Activated CD4-positive, alpha-beta T cell treated with anti-CD3 and anti-CD28 coated beads, Interleukin-10, Interleukin-2, amounts not matched to agents 100 ng/mL and 50 ng/mL, durations not matched to agents 16 hours and 8 hours (primary cell): ENCODE data around the gene ZNF254.
"Not testable (repeated sequence)": the region's sequence is repeated elsewhere in the genome, so short reads cannot be mapped to it uniquely, and the experiment has no call there.

Experiments
- DNase-seq: peaks from one replicate; pipeline ENCODE4 v3.0.0-alpha.2; 2020

The ZNF254 gene

GRCh38 chr19:24073807-24074206 lies 13.2 kb upstream of the ZNF254 start:
- DNase-seq = no peak

GRCh38 chr19:24074720-24075454 lies 12.1 kb upstream of the ZNF254 start:
- DNase-seq = peak; percentile 36

- DNase-seq = not testable (repeated sequence)
These were observed 11.5 kb upstream of the ZNF254 start for GRCh38 chr19:24075530-24075929.

DNA sequence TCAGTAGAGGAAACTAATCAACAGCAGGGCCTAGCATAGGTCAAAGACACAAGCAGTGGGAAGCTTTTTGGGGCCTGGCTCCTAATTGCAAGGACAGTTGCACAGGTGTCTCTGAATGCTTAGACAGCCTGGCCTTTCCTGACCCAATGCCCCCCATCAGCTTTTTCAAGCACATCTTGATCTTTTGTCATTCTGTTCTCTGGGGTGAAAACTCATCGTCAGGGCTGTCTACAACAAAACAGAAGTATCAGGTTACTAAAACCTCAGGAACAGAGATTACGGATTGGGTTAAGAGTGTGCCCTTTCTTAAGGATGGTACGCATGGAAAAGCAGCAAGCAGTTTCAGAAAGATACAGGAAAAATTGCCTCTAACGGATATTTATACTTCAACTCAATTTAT lies 8.3 kb upstream of the ZNF254 start:
- DNase-seq = no peak

- DNase-seq = no peak
These were observed 5.9 kb upstream of the ZNF254 start for GRCh38 chr19:24081056-24081455.

DNA sequence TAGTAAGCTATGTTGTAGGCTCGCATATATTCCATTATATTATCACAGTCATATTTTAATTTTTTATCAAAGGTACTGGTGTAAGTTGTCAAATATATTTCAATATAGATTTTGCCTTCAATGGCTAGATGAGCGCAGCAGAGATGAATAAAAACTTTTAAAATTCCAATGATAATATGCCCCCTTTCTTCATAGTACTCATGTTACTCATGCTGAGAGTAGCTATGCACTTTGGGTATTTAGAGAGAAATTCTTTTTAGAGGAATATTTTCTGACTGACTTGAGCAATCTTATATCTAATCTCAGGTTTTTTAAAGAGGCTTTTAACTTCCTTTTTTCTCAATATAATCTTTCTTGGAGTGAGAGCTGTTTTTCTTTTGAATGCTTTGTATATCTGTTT lies 11.4 kb downstream of the ZNF254 start:
- DNase-seq = no peak

DNA sequence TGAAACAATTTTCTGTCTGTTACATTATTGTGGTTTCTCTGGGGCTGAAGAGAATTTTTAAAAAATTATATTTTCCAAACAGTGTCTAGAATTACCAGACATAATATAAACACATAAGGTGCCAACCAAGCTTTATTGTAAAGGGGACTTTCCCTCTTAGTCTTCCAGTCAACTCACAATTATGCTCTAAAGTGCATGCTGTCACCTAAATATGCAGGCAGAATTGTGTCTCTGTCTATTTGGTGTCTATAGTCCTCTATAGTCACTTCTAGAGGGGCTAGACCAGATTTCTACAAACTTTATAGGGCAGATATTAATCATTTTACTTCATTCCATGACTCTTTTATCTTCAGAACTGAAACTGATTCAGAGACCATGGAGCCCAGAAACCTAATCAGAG lies 12.8 kb downstream of the ZNF254 start:
- DNase-seq = no peak

GRCh38 chr19:24100597-24100996 lies 13.6 kb downstream of the ZNF254 start:
- not testable (repeated sequence) for DNase-seq

DNA sequence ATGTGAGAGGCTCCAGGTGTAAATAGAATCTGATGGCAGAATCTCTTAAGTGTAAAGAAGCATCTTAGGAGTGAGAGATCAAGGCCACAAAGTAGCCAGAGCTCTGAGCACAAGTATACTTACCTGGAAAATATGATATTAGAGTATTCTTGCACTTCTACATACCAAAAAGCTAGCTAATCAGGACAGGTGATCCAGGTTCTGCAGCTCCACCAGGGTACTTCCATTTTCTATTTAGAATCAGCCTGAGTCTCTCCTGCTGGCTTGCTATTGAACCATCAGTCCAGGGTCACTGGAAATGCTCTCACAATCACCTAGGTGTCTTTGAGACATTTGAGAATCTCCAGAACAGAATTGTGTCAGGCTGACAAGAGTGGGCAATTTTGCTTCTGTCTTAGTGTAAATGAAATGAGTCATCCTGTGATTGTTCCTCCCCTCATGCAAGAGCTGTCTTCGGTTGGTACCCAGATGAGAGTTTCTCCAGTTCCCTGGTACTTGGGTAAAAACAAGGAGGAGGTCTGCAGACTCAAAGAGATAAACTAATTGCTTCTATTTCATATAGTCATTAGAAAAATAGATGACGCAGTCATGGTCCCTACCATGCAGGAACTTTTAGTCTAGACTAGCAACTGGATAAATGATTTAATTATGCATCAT lies 14.6 kb downstream of the ZNF254 start:
- peak; percentile 7 for DNase-seq

DNA sequence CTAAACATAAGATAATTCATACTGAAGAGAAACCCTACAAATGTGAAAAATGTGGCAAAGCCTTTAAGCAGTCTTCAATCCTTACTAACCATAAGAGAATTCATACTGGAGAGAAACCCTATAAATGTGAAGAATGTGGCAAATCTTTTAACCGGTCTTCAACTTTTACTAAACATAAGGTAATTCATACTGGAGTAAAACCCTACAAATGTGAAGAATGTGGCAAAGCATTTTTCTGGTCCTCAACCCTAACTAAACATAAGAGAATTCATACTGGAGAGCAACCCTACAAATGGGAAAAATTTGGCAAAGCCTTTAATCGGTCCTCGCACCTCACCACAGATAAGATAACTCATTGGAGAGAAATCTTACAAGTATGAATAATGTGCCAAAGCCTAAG lies 40.6 kb downstream of the ZNF254 start:
- DNase-seq = no peak

- DNase-seq = no peak
These were observed 53.1 kb downstream of the ZNF254 start for GRCh38 chr19:24140099-24140498.

DNA sequence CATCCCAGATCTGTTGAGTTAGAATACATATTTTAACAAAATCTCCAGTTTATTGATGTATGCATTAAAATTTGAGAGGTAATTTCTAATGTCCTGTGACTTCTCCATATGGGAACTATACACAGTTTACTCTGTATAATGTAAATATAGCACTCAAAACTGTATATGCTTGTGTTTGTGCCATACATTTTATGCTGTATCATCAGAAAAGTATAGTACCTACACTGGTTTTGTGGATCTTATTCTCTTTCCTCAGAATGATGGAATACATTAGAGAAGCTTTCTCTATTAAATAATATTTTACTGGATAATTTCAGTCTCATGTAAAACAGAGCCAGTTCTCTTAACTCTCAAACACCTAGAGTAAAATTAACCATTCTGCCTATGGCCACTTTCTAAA lies 53.6 kb downstream of the ZNF254 start:
- DNase-seq = no peak

- DNase-seq = no peak
These were observed 54.6 kb downstream of the ZNF254 start for GRCh38 chr19:24141612-24142011.

- DNase-seq = no peak
These were observed 55.8 kb downstream of the ZNF254 start for GRCh38 chr19:24142771-24143170.

- no peak for DNase-seq
These were observed 72.7 kb downstream of the ZNF254 start for GRCh38 chr19:24159707-24160106.

DNA sequence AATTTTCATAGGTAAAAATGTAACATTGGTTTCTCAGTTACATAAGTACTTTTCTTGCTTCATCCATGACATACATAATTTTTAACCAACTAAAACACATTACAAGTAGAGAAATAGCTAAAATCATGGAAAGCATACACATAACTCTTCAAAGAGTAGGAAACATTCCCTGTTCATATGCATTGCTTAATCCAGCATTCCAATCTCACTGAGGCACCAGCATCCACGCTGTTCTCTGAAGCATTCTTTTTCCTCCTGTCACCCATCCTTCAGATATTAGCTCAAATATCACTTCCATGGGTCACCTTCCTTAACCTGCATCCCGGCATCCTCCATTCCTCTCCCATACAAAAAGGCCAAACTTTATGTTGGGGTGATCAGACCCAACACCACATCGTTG lies 79.1 kb downstream of the ZNF254 start:
- DNase-seq = no peak

- no peak for DNase-seq
These were observed 86.9 kb downstream of the ZNF254 start for GRCh38 chr19:24173882-24174281.

DNA sequence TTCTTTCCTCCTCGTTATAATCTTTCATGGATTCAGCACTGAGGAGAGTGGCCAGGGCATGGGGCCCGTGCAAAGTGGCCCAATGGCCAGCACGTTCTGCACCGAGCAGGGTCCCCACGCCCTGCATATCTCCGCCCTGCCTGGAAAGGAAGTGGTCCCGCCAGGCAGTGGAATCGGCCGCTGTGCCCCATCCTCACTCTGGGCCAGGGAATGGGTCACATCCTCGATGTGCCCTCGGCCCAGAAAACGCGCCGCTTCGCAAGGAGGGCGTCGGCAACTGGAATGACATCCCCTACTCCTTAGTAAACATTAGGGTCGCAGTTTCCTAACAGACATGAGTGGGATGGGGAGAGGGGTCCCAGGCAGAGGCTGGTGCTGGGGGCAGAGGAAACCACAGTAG lies 90.7 kb downstream of the ZNF254 start:
- no peak for DNase-seq

GRCh38 chr19:24178207-24178606 lies 91.2 kb downstream of the ZNF254 start:
- no peak for DNase-seq
